Calu3 (cell line): ENCODE measurements around the gene PRPF40B. TPM values are rescaled to one million over a fixed set of nuclear protein-coding genes. Genes with fewer than 3 reads are reported as not detected.

Experiments used
- Bru-seq: library from RNA; stranded (reverse); fragments of 400-500 nt; gene quantifications from one replicate; lab custom pipeline; 2021; lab: Mats Ljungman, UMichigan
- BruChase-seq, 2 experiments: library from RNA; stranded (reverse); fragments of 400-500 nt; gene quantifications; one replicate each; lab custom pipeline; 2021; lab: Mats Ljungman, UMichigan
- BruUV-seq: library from RNA; stranded (reverse); fragments of 400-500 nt; replicated peaks from 2 replicates; lab custom pipeline; 2021; lab: Mats Ljungman, UMichigan
- CTCF ChIA-PET: fragments of 300-600 bp; sonication (Branson Sonifier 250); formaldehyde crosslinking; loops from one replicate; lab custom pipeline; 2022; ENCODE audit warnings: antibody characterized with exemption; lab: Charles Lee
- DNase-seq: peaks from one replicate; pipeline ENCODE4 v3.0.0; 2022
- H3K27ac Mint-ChIP-seq: one replicate; pipeline ENCODE4 v1.8.0; 2022; ENCODE audit warnings: mixed read lengths; ENCODE audit not compliant: unreplicated experiment
- H3K27me3 Mint-ChIP-seq: one replicate; pipeline ENCODE4 v1.8.0; 2022; ENCODE audit warnings: mixed read lengths; ENCODE audit not compliant: unreplicated experiment
- H3K36me3 Mint-ChIP-seq: one replicate; pipeline ENCODE4 v1.8.0; 2022; ENCODE audit warnings: mild to moderate bottlenecking, moderate library complexity, mixed read lengths; ENCODE audit not compliant: insufficient read depth, unreplicated experiment
- H3K4me1 Mint-ChIP-seq: one replicate; pipeline ENCODE4 v1.8.0; 2022; ENCODE audit warnings: mild to moderate bottlenecking, low read depth, mixed read lengths; ENCODE audit not compliant: unreplicated experiment
- H3K4me3 Mint-ChIP-seq: one replicate; pipeline ENCODE4 v1.8.0; 2022; ENCODE audit warnings: mild to moderate bottlenecking, low read depth, moderate library complexity, mixed read lengths; ENCODE audit not compliant: unreplicated experiment
- H3K9me3 Mint-ChIP-seq: one replicate; pipeline ENCODE4 v1.8.0; 2022; ENCODE audit warnings: low read depth, mixed read lengths; ENCODE audit not compliant: unreplicated experiment
- CTCF ChIP-seq: fragments of 200-600 bp; IDR thresholded peaks from one replicate; pipeline ENCODE4 v1.8.0; 2022; ENCODE audit warnings: antibody characterized with exemption; ENCODE audit not compliant: unreplicated experiment
- intact Hi-C: fragments of 100-400 bp; cut with micrococcal nuclease; formaldehyde crosslinking; loops from one replicate; pipeline ENCODE4 v1.10.0; 2022; ENCODE audit not compliant: unreplicated experiment
- long read RNA-seq: library from polyadenylated mRNA; stranded (forward); transcript quantifications from one replicate; pipeline ENCODE4 v2.0.0, GENCODE V29; 2022
- total RNA-seq: library from RNA; stranded (reverse); gene quantifications from 2 replicates; pipeline ENCODE4 v1.2.3, GENCODE V29; 2022

PRPF40B gene
- 21.7 and 22.2 TPM in 2 replicates for total RNA-seq
- Bru-seq, nascent RNA: percentile 55 among the genes with signal in this experiment
- BruChase-seq, experiment 1, labeled RNA remaining after a 6-hour chase: percentile 57 among the genes with signal in this experiment
- BruChase-seq, experiment 2, labeled RNA remaining after a 2-hour chase: percentile 62 among the genes with signal in this experiment
- long read RNA-seq, partial matches to known transcripts: 2 of 25 reads
- long read RNA-seq, other reads (novel, unspliced or antisense): 23 of 25 reads

DNA sequence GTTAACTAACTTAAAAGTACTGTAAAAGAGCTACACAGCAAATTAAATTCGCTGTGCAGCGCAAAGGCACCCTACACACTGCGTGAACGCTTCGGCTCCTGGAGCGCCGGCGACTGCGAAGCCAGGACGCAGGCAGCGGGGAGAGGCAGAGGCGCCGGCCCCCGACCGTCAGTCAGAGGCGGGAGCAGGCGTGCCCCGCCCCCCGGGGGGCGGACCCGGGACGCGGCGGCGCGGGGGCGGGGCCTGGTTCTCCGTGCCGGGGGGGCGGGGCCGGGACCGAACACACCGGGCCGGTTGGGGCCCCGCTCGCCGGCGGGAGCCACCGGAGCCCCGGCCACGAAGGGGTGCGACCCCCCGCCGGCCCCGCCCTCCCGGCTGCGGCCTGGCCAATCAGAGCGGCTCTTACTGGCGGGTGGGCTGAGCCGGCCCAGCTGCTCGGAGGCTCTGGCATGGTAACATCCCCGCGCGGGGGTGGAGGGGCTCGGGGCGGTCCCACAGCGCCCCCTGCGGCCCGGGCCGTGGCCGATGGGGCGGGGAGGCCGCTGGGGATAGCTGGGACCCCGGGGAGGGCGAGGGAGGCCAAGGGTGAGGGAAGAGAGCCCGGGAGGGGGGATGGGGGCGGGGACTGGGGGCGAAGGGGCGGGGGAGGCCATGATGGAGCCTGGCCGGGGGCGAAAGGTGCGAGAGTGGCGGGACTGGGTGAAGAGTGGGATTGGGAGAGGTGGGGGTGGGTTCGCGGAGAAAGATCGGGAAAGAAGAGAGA lies at the start of gene PRPF40B:
Gene PRPF40B (plus strand): TSS at position 420 of the 763 bp plus-strand sequence. CDS start 30 bp downstream, at position 450.
- CTCF ChIA-PET: interaction anchor here (0.7 to 1.8 kb wide), 4 partner anchors 43 to 265 kb away, joined by 3 to 5 read pairs (median 4); partner anchors contain the start of gene TMBIM6
- BruUV-seq: no TSS peak
- peak within 1 kb of the TSS; percentile 68 for H3K4me3 Mint-ChIP-seq
- peak; percentile 81 for DNase-seq
- H3K9me3 Mint-ChIP-seq: no peaks in the 10 kb centered on the region
- H3K36me3 Mint-ChIP-seq: peaks cover 19% of the 10 kb centered on the region
- H3K27ac Mint-ChIP-seq: peak within 1 kb of the TSS; percentile 56
- no peak for TF ChIP-seq CTCF
- H3K4me1 Mint-ChIP-seq: peaks cover 33% of the 10 kb centered on the region
- no peaks in the 10 kb centered on the region for H3K27me3 Mint-ChIP-seq
- intact Hi-C loops: no loop called here

- CTCF ChIA-PET: no interaction called here
- H3K27me3 Mint-ChIP-seq: no peaks in the 10 kb centered on the region
- TF ChIP-seq CTCF: no peak
- H3K4me3 Mint-ChIP-seq: no peak overlapping the region
- intact Hi-C loops: no loop called here
- no peaks in the 10 kb centered on the region for H3K9me3 Mint-ChIP-seq
- DNase-seq: no peak
- H3K4me1 Mint-ChIP-seq: no peaks in the 10 kb centered on the region
- peaks cover 5% of the 10 kb centered on the region for H3K36me3 Mint-ChIP-seq
- no peak overlapping the region for H3K27ac Mint-ChIP-seq
- BruUV-seq: no TSS peak
These were observed 45.6 kb upstream of the PRPF40B start for GRCh38 chr12:49577589-49578315.

- CTCF ChIA-PET: no interaction called here
- no peaks in the 10 kb centered on the region for H3K27me3 Mint-ChIP-seq
- no TSS peak for BruUV-seq
- peaks cover 5% of the 10 kb centered on the region for H3K36me3 Mint-ChIP-seq
- TF ChIP-seq CTCF: no peak
- H3K4me1 Mint-ChIP-seq: no peaks in the 10 kb centered on the region
- intact Hi-C loops: no loop called here
- no peak for DNase-seq
- H3K4me3 Mint-ChIP-seq: no peak overlapping the region
- no peaks in the 10 kb centered on the region for H3K9me3 Mint-ChIP-seq
- no peak overlapping the region for H3K27ac Mint-ChIP-seq
These were observed 44.8 kb upstream of the PRPF40B start for GRCh38 chr12:49578471-49579112.
